Chondrocyte (in vitro differentiated cells): Measurements from ENCODE around the gene NRIP2. TPM values are rescaled to one million over a fixed set of nuclear protein-coding genes. Genes with fewer than 3 reads are reported as not detected.

ENCODE experiments used
- DNase-seq: peaks from one replicate; pipeline ENCODE4 v3.0.0; 2021; ENCODE audit warnings: mixed read lengths, low spot score
- H3K27ac Mint-ChIP-seq: one replicate; pipeline ENCODE4 v1.8.0; 2021; ENCODE audit warnings: mild to moderate bottlenecking, moderate library complexity, mixed read lengths; ENCODE audit not compliant: unreplicated experiment
- H3K27me3 Mint-ChIP-seq: 2 replicates; pipeline ENCODE4 v1.8.0; 2021; ENCODE audit warnings: low read depth, mixed read lengths
- H3K36me3 Mint-ChIP-seq: 2 replicates; pipeline ENCODE4 v1.8.0; 2021; ENCODE audit warnings: low read depth, mixed read lengths
- H3K4me1 Mint-ChIP-seq: 2 replicates; pipeline ENCODE4 v1.8.0; 2021; ENCODE audit warnings: low read depth, mild to moderate bottlenecking, mixed read lengths
- H3K4me3 Mint-ChIP-seq: one replicate; pipeline ENCODE4 v1.8.0; 2021; ENCODE audit warnings: mild to moderate bottlenecking, moderate library complexity, mixed read lengths; ENCODE audit not compliant: unreplicated experiment
- H3K9me3 Mint-ChIP-seq: 2 replicates; pipeline ENCODE4 v1.8.0; 2021; ENCODE audit warnings: low read depth, mixed read lengths
- total RNA-seq: library from RNA; stranded (reverse); gene quantifications from 3 replicates; pipeline ENCODE4 v1.2.1, GENCODE V29; 2021
- TF ChIP-seq, protein P1 (sequence below): fragments of 200-600 bp; sonication (generic); IDR thresholded peaks from 2 replicates; pipeline ENCODE4 v1.5.0; 2021; ENCODE audit warnings: antibody characterized with exemption, mild to moderate bottlenecking, moderate library complexity

NRIP2 gene
- total RNA-seq, 1 donor from 2014 or later, result 0.25 TPM

- Mint-ChIP-seq H3K27ac (no peak overlapping the region), H3K9me3 (no peaks in the 10 kb centered on the region), H3K4me3 (no peak overlapping the region), H3K36me3 (peaks cover 51% of the 10 kb centered on the region), H3K27me3 (no peaks in the 10 kb centered on the region), H3K4me1 (no peaks in the 10 kb centered on the region)
- DNase-seq, result no peak
- TF ChIP-seq, protein P1, sequence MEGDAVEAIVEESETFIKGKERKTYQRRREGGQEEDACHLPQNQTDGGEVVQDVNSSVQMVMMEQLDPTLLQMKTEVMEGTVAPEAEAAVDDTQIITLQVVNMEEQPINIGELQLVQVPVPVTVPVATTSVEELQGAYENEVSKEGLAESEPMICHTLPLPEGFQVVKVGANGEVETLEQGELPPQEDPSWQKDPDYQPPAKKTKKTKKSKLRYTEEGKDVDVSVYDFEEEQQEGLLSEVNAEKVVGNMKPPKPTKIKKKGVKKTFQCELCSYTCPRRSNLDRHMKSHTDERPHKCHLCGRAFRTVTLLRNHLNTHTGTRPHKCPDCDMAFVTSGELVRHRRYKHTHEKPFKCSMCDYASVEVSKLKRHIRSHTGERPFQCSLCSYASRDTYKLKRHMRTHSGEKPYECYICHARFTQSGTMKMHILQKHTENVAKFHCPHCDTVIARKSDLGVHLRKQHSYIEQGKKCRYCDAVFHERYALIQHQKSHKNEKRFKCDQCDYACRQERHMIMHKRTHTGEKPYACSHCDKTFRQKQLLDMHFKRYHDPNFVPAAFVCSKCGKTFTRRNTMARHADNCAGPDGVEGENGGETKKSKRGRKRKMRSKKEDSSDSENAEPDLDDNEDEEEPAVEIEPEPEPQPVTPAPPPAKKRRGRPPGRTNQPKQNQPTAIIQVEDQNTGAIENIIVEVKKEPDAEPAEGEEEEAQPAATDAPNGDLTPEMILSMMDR, result no peak
These were observed 8.8 kb downstream of the NRIP2 start for GRCh38 chr12:2826036-2826435.

DNA sequence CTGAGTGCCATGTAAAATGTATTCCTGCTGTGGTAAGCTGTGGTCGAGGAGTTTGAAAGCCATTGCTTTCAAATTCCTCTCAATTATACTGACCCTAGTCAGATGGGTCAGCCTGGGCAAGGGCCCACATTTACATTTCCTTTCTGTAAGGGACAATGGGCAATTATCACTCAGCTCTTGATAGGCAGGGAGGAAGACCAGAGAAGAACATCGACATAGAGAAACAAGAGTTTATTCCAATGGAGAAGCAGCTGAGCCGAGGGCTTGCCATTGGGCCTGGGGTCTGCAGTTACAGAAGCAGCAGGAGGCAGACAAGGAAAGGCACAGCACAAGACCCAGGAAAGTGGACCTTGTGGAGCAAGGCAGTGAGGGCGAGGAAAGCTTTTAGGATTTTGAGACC is 9.7 kb downstream of the NRIP2 start:
- DNase-seq, result no peak
- no peaks in the 10 kb centered on the region for H3K9me3 Mint-ChIP-seq
- TF ChIP-seq, protein P1, result no peak
- H3K4me3 Mint-ChIP-seq, result no peak overlapping the region
- H3K27ac Mint-ChIP-seq, result no peak overlapping the region
- H3K4me1 Mint-ChIP-seq, result no peaks in the 10 kb centered on the region
- H3K36me3 Mint-ChIP-seq, result peaks cover 51% of the 10 kb centered on the region
- no peaks in the 10 kb centered on the region for H3K27me3 Mint-ChIP-seq

DNA sequence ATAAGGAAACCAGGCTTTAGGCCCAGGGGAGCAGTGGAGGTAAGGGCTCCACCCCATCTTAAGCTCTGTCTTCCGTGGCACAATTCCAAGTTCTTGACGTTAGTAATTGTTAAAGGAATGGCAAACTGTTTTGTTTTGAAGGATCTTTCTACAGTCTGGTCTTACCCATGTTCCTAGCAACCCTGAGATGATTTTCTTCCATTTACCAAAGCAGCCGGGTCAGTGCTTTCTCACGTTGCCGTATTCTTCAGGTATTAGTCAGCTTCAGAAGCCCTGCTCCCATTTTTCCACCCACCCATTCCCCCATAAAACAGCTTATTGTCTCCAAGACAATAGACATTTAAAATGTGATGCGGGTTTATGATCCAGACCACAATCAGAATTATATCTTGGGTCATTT is 10.3 kb downstream of the NRIP2 start:
- no peaks in the 10 kb centered on the region for H3K27me3 Mint-ChIP-seq
- DNase-seq, result no peak
- no peak overlapping the region for H3K4me3 Mint-ChIP-seq
- no peaks in the 10 kb centered on the region for H3K4me1 Mint-ChIP-seq
- no peaks in the 10 kb centered on the region for H3K9me3 Mint-ChIP-seq
- no peak overlapping the region for H3K27ac Mint-ChIP-seq
- H3K36me3 Mint-ChIP-seq, result peaks cover 53% of the 10 kb centered on the region
- TF ChIP-seq, protein P1, result no peak

GRCh38 chr12:2823483-2823882 is 11.4 kb downstream of the NRIP2 start:
- peaks cover 52% of the 10 kb centered on the region for H3K36me3 Mint-ChIP-seq
- H3K4me3 Mint-ChIP-seq, result no peak overlapping the region

GRCh38 chr12:2820432-2820831 is 14.4 kb downstream of the NRIP2 start:
- Mint-ChIP-seq H3K27ac (no peak overlapping the region), H3K9me3 (no peaks in the 10 kb centered on the region), H3K27me3 (no peaks in the 10 kb centered on the region), H3K4me1 (no peaks in the 10 kb centered on the region), H3K4me3 (no peak overlapping the region), H3K36me3 (peaks cover 46% of the 10 kb centered on the region)
- TF ChIP-seq, protein P1, result no peak
- DNase-seq, result no peak

More at GRCh38 chr12:2823483-2823882, 11.4 kb downstream of the NRIP2 start:
- H3K4me1 Mint-ChIP-seq, result no peaks in the 10 kb centered on the region
- H3K27ac Mint-ChIP-seq, result no peak overlapping the region
- H3K27me3 Mint-ChIP-seq, result no peaks in the 10 kb centered on the region
- TF ChIP-seq, protein P1, result no peak
- H3K9me3 Mint-ChIP-seq, result no peaks in the 10 kb centered on the region
- DNase-seq, result no peak
